Measurements from ENCODE around the gene SUGP1.

Gene SUGP1

GRCh38 chr19:19274146-19274545, 46.2 kb downstream of the SUGP1 start:
- Histone ChIP-seq H3K4me3 (ENCODE audit: low read depth, low read length, poor library complexity, severe bottlenecking) (no peak overlapping the region), H3K9ac (ENCODE audit: low read length) (no peak overlapping the region), H3F3A (ENCODE audit: insufficient read depth, low read length) (no peaks in the 10 kb centered on the region), H3K79me2 (ENCODE audit: insufficient read depth, low read length) (no peaks in the 10 kb centered on the region), H3K27me3 (ENCODE audit: insufficient read depth, low read length) (no peaks in the 10 kb centered on the region), H3K9me3 (ENCODE audit: low read length) (no peaks in the 10 kb centered on the region), H3K36me3 (ENCODE audit: insufficient read depth, low read length) (peaks cover 35% of the 10 kb centered on the region), H3K4me1 (ENCODE audit: insufficient read depth, low read length, severe bottlenecking) (no peaks in the 10 kb centered on the region), H4K20me1 (ENCODE audit: insufficient read depth, low read length) (no peaks in the 10 kb centered on the region), H3K4me2 (ENCODE audit: low read length) (no peak overlapping the region), H2AFZ (ENCODE audit: low read length) (no peak overlapping the region), H3K9me2 (ENCODE audit: low read depth, low read length) (no peaks in the 10 kb centered on the region), H3K27ac (ENCODE audit: low read depth, low read length, poor library complexity, severe bottlenecking) (no peak overlapping the region)
- no peak for TF ChIP-seq CTCF (IDR thresholded peaks at IDR 0.05; ENCODE audit: low read length)
- TF ChIP-seq EZH2 (IDR thresholded peaks at IDR 0.05; ENCODE audit: borderline replicate concordance, low read length) = no peak

GRCh38 chr19:19271828-19272599, 48.3 kb downstream of the SUGP1 start:
- Histone ChIP-seq H3K4me1 (ENCODE audit: insufficient read depth, low read length, severe bottlenecking) (no peaks in the 10 kb centered on the region), H3K9me2 (ENCODE audit: low read depth, low read length) (no peaks in the 10 kb centered on the region), H3K79me2 (ENCODE audit: insufficient read depth, low read length) (no peaks in the 10 kb centered on the region), H3K36me3 (ENCODE audit: insufficient read depth, low read length) (peaks cover 20% of the 10 kb centered on the region), H2AFZ (ENCODE audit: low read length) (no peak overlapping the region), H3F3A (ENCODE audit: insufficient read depth, low read length) (no peaks in the 10 kb centered on the region), H3K27me3 (ENCODE audit: insufficient read depth, low read length) (no peaks in the 10 kb centered on the region), H4K20me1 (ENCODE audit: insufficient read depth, low read length) (no peaks in the 10 kb centered on the region), H3K9ac (ENCODE audit: low read length) (no peak overlapping the region), H3K4me3 (ENCODE audit: low read depth, low read length, poor library complexity, severe bottlenecking) (no peak overlapping the region), H3K9me3 (ENCODE audit: low read length) (no peaks in the 10 kb centered on the region), H3K4me2 (ENCODE audit: low read length) (no peak overlapping the region), H3K27ac (ENCODE audit: low read depth, low read length, poor library complexity, severe bottlenecking) (no peak overlapping the region)
- TF ChIP-seq EZH2 (IDR thresholded peaks at IDR 0.05; ENCODE audit: borderline replicate concordance, low read length) = no peak
- no peak for TF ChIP-seq CTCF (IDR thresholded peaks at IDR 0.05; ENCODE audit: low read length)

GRCh38 chr19:19270749-19271571, 49.3 kb downstream of the SUGP1 start:
- H3K4me1 ChIP-seq (ENCODE audit: insufficient read depth, low read length, severe bottlenecking) = no peaks in the 10 kb centered on the region
- no peaks in the 10 kb centered on the region for H4K20me1 ChIP-seq (ENCODE audit: insufficient read depth, low read length)
- H2AFZ ChIP-seq (ENCODE audit: low read length) = no peak overlapping the region
- no peaks in the 10 kb centered on the region for H3F3A ChIP-seq (ENCODE audit: insufficient read depth, low read length)
- H3K36me3 ChIP-seq (ENCODE audit: insufficient read depth, low read length) = peaks cover 9% of the 10 kb centered on the region; the same call in 1 of the 2 replicates
- no peaks in the 10 kb centered on the region for H3K27me3 ChIP-seq (ENCODE audit: insufficient read depth, low read length)
- H3K4me3 ChIP-seq (ENCODE audit: low read depth, low read length, poor library complexity, severe bottlenecking) = no peak overlapping the region
- no peaks in the 10 kb centered on the region for H3K9me2 ChIP-seq (ENCODE audit: low read depth, low read length)
- H3K27ac ChIP-seq (ENCODE audit: low read depth, low read length, poor library complexity, severe bottlenecking) = no peak overlapping the region
- TF ChIP-seq CTCF (IDR thresholded peaks at IDR 0.05; ENCODE audit: low read length) = no peak
- TF ChIP-seq EZH2 (IDR thresholded peaks at IDR 0.05; ENCODE audit: borderline replicate concordance, low read length) = no peak
- no peak overlapping the region for H3K4me2 ChIP-seq (ENCODE audit: low read length)
- H3K79me2 ChIP-seq (ENCODE audit: insufficient read depth, low read length) = no peaks in the 10 kb centered on the region
- no peaks in the 10 kb centered on the region for H3K9me3 ChIP-seq (ENCODE audit: low read length)
- no peak overlapping the region for H3K9ac ChIP-seq (ENCODE audit: low read length)

Data from OCI-LY1 (cell line).